ENCODE data around the gene LCN15. TPM values are rescaled to one million over a fixed set of nuclear protein-coding genes. Genes with fewer than 3 reads are reported as not detected.

LCN15 gene
- total and polyA plus RNA-seq, 2 of the 13 experiments (the other 11 are each of a cell fraction or from before 2014, with no cell fraction given): 1.3 to 53.7 TPM

DNA sequence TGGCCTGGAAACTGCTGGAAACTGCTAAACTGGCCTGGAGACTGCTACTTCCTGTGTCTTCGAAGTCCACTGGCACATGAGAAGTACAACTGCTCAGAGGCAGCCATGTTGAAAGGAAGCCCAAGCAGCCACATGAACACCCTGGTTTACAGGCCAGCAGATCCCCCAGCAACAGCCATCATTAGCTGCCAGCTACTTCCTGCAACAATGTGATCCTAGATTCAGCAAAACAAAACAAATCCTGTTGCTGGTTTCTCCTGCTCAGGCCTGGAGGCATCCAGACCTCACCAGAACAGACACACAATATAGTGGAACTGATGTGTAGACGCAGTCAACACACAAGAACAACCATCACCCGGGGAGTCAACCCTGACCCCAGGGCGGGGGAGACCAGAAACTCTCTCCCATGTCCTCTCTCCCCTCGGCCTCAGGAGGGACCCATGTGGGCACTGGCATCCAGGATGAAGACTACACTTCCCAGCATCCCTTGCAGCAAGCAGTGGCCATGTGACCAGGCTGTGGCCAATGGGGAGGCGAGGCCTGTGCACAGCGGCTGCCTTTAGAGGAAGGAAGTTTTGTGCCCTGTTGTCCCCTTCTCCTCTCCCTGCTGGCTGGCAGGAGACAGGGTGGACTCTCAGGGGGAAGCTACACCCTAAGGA, 9.2 kb upstream of the LCN15 start (continued):
- TF ChIP-seq ZNF737 (CRISPR knock-in tag; IDR thresholded peaks at IDR 0.05; ENCODE audit: borderline replicate concordance) (no peak), ZNF275 (CRISPR knock-in tag; IDR thresholded peaks at IDR 0.05; ENCODE audit: borderline replicate concordance) (no peak), ZFX (CRISPR knock-in tag; IDR thresholded peaks at IDR 0.05; ENCODE audit: low read depth) (peak; percentile 78), ZNF792 (CRISPR knock-in tag; IDR thresholded peaks at IDR 0.05) (no peak), RXRB (CRISPR knock-in tag; IDR thresholded peaks at IDR 0.05; ENCODE audit: borderline replicate concordance) (no peak), ZSCAN9 (CRISPR knock-in tag; IDR thresholded peaks at IDR 0.05; ENCODE audit: borderline replicate concordance) (no peak), NCOR1 (IDR thresholded peaks at IDR 0.05; ENCODE audit: borderline replicate concordance, low read length) (no peak), CBFB (CRISPR knock-in tag; IDR thresholded peaks at IDR 0.05) (no peak), ZNF660 (CRISPR knock-in tag; IDR thresholded peaks at IDR 0.05; ENCODE audit: borderline replicate concordance, low read depth) (no peak), SAP130 (CRISPR knock-in tag; IDR thresholded peaks at IDR 0.05; ENCODE audit: low read depth) (0 out of 2 replicates have a peak, but pooled peaks have one; percentile 17), ELF1 (CRISPR knock-in tag; IDR thresholded peaks at IDR 0.05) (peak; percentile 66; the same call in 1 of the 2 replicates), HCFC1 (IDR thresholded peaks at IDR 0.05; ENCODE audit: low read depth, low read length) (peak; percentile 72), PCBP2 (optimal IDR thresholded peaks at IDR 0.05; ENCODE audit: low read depth, low read length, poor library complexity, severe bottlenecking) (no peak), NCOA2 (CRISPR knock-in tag; IDR thresholded peaks at IDR 0.05) (no peak), NFYC (CRISPR knock-in tag; IDR thresholded peaks at IDR 0.05) (peak; percentile 92), EHMT2 (IDR thresholded peaks at IDR 0.05; ENCODE audit: borderline replicate concordance, low read depth, low read length) (no peak)
- TF ChIP-seq, protein P1, sequence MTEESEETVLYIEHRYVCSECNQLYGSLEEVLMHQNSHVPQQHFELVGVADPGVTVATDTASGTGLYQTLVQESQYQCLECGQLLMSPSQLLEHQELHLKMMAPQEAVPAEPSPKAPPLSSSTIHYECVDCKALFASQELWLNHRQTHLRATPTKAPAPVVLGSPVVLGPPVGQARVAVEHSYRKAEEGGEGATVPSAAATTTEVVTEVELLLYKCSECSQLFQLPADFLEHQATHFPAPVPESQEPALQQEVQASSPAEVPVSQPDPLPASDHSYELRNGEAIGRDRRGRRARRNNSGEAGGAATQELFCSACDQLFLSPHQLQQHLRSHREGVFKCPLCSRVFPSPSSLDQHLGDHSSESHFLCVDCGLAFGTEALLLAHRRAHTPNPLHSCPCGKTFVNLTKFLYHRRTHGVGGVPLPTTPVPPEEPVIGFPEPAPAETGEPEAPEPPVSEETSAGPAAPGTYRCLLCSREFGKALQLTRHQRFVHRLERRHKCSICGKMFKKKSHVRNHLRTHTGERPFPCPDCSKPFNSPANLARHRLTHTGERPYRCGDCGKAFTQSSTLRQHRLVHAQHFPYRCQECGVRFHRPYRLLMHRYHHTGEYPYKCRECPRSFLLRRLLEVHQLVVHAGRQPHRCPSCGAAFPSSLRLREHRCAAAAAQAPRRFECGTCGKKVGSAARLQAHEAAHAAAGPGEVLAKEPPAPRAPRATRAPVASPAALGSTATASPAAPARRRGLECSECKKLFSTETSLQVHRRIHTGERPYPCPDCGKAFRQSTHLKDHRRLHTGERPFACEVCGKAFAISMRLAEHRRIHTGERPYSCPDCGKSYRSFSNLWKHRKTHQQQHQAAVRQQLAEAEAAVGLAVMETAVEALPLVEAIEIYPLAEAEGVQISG (CRISPR knock-in tag; IDR thresholded peaks at IDR 0.05): 0 out of 2 replicates have a peak, but pooled peaks have one; percentile 23
- TF ChIP-seq, protein P2, sequence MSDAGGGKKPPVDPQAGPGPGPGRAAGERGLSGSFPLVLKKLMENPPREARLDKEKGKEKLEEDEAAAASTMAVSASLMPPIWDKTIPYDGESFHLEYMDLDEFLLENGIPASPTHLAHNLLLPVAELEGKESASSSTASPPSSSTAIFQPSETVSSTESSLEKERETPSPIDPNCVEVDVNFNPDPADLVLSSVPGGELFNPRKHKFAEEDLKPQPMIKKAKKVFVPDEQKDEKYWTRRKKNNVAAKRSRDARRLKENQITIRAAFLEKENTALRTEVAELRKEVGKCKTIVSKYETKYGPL (CRISPR knock-in tag; IDR thresholded peaks at IDR 0.05): no peak
- TF ChIP-seq, protein P3, sequence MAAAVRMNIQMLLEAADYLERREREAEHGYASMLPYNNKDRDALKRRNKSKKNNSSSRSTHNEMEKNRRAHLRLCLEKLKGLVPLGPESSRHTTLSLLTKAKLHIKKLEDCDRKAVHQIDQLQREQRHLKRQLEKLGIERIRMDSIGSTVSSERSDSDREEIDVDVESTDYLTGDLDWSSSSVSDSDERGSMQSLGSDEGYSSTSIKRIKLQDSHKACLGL (CRISPR knock-in tag; IDR thresholded peaks at IDR 0.05): no peak
- TF ChIP-seq, protein P4, sequence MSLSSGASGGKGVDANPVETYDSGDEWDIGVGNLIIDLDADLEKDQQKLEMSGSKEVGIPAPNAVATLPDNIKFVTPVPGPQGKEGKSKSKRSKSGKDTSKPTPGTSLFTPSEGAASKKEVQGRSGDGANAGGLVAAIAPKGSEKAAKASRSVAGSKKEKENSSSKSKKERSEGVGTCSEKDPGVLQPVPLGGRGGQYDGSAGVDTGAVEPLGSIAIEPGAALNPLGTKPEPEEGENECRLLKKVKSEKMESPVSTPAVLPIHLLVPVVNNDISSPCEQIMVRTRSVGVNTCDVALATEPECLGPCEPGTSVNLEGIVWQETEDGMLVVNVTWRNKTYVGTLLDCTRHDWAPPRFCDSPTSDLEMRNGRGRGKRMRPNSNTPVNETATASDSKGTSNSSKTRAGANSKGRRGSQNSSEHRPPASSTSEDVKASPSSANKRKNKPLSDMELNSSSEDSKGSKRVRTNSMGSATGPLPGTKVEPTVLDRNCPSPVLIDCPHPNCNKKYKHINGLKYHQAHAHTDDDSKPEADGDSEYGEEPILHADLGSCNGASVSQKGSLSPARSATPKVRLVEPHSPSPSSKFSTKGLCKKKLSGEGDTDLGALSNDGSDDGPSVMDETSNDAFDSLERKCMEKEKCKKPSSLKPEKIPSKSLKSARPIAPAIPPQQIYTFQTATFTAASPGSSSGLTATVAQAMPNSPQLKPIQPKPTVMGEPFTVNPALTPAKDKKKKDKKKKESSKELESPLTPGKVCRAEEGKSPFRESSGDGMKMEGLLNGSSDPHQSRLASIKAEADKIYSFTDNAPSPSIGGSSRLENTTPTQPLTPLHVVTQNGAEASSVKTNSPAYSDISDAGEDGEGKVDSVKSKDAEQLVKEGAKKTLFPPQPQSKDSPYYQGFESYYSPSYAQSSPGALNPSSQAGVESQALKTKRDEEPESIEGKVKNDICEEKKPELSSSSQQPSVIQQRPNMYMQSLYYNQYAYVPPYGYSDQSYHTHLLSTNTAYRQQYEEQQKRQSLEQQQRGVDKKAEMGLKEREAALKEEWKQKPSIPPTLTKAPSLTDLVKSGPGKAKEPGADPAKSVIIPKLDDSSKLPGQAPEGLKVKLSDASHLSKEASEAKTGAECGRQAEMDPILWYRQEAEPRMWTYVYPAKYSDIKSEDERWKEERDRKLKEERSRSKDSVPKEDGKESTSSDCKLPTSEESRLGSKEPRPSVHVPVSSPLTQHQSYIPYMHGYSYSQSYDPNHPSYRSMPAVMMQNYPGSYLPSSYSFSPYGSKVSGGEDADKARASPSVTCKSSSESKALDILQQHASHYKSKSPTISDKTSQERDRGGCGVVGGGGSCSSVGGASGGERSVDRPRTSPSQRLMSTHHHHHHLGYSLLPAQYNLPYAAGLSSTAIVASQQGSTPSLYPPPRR (CRISPR knock-in tag; IDR thresholded peaks at IDR 0.05; ENCODE audit: borderline replicate concordance): no peak
